ENCODE measurements around the gene FAM168B.

The FAM168B gene

DNA sequence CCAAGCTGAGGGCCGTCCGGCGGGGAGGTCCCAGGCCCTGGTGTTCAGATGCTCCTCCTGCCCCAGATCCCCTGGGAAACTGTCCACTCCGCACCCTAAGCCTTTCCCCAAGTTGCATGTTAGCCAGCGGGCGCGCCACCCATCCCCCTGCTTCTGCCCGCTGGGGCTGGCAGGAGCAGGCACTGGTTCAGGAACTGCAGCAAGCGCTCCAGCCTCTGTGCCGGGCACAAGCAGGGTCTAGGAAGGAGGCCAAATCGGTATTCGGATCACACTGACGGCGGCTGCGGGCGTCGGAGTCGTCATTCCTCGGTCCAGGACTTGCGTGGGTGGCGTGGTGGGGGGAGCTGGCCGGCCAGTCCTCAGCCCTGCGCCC, 53.7 kb downstream of the FAM168B start:
- no peak for DNase-seq

DNA sequence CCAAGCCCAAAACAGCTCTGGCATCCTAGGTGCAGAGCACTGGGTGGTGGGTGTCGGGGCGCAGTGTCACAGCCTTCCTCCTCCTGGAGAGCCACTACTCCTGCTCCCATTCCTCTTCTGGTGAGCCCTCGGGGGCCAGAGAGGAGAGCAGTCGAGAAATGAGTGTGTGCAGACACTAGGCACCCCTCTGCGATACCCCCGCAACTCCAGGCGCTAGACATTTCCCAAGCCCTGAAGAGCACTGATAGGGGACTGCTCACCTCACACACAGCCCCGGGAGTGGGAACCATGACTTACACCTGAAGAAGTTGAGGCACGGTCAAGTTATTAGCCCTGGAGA, 54.2 kb downstream of the FAM168B start:
- DNase-seq, result no peak

DNA sequence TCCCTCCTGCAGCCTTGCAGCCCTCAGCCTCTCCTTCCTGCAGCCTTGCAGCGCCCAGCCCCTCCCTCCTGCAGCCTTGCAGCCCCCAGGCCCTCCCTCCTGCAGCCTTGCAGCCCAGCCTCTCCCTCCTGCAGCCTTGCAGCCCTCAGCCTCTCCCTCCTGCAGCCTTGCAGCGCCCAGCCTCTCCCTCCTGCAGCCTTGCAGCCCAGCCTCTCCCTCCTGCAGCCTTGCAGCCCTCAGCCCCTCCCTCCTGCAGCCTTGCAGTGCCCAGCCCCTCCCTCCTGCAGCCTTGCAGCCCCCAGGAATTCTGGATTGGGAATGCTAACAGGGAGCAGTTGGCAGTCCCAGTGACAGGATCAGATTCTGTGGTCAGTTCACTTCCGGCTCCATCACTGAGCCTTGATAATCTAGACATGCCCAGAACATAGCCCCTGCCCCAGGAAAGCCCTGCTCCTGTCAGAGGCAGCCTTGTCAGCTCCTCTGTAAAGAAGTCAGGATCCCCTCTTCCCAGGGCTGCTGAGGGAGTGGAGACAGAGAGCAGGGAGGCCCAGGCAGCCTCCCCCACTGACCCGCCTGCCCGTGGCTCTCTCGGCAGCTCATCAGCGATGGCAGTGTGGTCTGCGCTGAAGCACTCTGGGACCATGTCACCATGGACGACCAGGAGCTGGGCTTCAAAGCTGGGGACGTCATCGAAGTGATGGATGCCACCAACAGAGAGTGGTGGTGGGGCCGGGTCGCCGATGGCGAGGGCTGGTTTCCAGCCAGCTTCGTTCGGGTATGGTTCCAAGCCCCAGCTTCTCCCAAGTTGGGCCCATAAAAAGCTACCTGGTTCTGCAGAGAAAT, 54.8 kb downstream of the FAM168B start:
- no peak for DNase-seq

GRCh38 chr2:131037398-131038257, 55.6 kb downstream of the FAM168B start:
- DNase-seq, result no peak

- no peak for DNase-seq
Observed at GRCh38 chr2:131036696-131037397, 56.4 kb downstream of the FAM168B start.

DNA sequence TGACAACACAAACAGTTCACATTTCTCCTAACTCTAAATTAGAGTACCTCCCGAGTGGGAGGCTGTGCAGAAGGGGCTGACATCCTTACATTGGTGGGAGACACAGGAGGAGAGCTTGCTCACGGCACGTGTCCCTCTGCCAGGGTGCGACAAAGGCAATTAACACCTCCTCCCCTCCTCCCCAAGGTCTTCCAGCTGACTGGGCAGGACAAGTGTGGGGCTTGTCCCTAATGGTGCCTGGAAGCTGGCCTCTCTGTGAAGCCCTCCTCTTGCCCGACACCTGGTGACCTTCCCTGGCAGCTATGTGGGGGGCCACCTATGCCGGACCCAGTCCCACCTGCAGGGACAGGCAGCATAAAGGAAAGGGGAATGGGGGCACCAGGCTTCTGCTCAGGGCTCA, 57.0 kb downstream of the FAM168B start:
- DNase-seq, result no peak

- DNase-seq, result no peak
Observed at GRCh38 chr2:131035826-131036231, 57.4 kb downstream of the FAM168B start.

DNA sequence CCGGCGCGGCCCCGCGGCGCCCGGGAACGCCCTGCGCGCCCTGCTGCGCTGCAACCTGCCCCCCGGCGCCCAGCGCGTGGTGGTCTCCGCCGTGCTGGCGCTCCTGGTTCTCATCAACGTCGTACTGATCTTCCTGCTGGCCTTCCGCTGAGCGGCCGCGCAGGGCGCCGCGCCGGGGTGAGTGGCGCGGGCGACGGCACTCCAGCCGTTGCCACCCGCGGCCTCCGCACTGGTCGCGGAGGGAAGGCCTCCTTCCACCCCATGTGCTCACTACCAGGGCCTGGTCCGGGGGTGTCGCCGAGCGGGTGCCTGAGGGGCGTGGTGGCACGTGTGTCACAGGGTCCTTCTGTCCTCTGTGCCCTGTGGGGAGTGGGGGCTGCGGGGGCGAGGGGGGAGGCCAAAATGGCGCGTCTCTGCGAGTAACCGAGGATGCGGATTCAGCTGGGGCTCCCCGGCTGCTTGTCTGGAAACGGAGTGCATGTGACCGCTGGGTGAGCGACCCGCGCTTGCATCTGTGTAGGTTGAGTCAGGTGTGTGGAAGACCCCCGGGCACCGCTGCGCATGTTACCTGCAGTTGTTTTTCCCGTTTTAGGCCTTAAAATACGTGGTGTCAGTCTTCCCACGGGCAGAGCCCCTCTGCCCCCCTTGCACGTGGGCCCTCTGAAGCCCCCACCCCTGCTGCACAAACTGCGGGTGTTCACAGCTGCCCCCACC, 58.0 kb downstream of the FAM168B start:
- no peak for DNase-seq

DNA sequence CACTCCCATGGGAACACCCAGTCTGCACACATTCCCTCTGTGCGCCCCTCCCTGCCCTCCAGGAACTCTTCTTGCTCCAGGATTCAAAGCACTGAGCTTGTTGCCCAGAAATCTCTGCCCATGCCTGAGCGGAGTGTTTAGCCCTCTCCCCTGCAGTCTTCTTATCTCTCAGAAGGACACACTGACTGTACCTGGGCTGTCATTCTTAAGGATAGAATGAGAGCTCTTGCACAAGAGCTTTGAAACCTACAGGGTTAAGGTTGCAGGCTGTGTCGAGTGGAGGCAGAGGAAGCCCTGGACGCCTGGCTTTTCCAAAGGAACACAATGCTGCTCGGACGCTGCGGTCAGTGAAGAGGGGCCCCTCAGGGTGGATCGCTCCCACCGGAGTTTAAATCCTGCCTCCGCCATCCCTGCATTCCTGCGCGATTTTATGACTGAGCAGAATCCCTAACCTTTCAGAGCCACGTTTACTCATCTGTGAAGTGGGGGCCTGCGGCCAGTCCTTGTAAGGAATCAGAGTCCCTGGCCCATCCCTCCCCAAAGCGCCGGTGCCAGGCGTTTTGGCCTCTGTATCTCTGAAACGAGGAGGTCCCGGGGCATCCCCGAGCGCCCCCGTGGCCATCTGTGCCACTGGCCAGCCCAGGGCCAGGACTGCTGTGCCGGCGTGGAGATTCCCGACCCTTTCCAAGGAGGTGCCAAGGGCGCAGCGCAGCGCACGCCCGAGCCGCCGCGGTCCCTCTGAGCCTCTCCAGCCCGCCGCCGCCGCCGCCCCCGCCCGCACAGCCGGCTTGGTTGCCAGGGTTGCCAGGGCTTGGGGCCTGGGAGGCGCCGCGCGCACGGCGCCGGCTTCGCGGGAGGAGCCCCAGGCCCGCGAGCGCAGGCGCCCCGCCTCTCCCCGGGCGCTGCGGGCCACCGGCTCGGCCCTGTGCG, 58.9 kb downstream of the FAM168B start:
- DNase-seq, result no peak

DNA sequence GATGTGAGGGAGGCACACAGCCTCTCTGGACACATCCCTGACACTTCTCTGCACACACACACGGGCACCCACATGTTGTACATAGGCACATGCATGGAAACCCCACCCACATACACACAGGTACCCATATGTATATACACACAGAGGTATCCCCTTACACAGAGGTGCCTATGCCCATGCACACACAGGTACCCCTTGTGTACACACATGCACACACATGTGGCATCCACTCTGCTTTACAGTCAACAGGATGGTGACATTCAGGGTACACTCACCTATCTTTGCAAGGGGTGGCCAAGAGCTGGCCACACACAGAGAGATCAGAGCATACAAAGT, 59.5 kb downstream of the FAM168B start:
- no peak for DNase-seq

- DNase-seq, result no peak
Observed at GRCh38 chr2:131032393-131032836, 60.8 kb downstream of the FAM168B start.

GRCh38 chr2:131031875-131032274, 61.4 kb downstream of the FAM168B start:
- no peak for DNase-seq

DNA sequence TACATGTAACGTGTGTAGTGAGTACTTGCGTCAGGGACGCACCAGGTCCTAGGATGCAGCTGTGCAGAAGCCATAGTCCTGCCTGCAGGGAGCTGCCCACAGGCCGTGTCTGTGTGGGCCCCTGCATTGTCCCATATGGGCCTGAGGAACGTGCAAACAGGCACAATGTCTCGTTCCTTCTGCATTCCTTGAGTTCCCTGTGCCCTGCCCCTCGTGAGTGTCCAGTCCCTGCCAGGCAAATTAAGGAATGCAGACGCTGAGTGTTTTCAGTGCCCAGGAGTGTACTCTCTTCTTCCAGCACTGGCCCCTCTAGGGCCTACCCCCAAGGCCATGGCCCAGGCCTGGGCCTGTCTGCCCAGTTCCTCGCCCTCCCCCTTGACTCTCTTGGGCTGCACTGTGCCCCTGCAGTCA, 61.8 kb downstream of the FAM168B start:
- DNase-seq, result no peak

- no peak for DNase-seq
Observed at GRCh38 chr2:131030478-131030971, 62.7 kb downstream of the FAM168B start.

- DNase-seq, result no peak
Observed at GRCh38 chr2:131029812-131030211, 63.4 kb downstream of the FAM168B start.

DNA sequence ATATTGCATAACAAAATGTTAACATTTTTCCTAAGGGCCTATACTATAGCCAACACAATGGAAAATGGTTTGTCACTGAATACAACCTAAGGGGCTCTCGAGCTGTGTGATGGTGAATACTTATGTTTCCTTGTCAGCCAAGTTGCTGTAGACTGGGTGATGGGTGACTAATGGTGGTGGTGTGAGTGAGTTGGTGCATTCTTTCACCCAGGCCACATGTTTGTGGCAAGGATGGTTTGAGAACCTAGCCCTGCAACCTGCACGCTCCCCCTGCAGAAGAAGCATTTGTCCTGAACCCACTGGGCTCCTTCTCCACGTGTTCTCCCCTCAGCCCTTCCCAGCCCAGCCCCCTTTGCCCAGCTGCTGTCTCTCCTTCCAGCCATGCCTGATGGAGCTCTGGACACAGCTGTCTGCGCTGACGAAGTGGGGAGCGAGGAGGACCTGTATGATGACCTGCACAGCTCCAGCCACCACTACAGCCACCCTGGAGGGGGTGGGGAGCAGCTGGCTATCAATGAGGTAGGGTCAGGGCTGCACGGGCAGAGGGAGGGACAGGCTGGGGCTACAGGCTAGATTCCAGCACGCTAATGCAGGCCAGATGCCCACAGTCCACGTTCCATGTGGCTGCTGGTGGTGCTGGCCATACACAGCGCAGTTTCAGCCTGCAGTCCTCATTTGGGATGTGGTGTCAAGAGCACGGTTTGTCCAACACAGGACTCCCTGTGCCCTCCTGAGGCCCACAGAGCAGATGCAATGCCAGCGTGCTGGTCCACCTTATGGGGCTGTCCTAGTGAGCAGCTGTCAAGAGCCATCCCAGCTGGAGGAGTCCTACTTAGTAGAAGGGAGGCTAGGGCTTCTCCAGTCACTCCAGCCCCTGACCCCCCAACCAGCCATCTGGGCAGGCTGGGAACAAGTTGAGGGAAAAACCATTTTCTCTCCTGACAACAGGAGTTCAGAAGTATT, 65.4 kb downstream of the FAM168B start:
- DNase-seq, result no peak

GRCh38 chr2:131026919-131027318, 66.3 kb downstream of the FAM168B start:
- no peak for DNase-seq

- DNase-seq, result no peak
Observed at GRCh38 chr2:131023758-131024157, 69.5 kb downstream of the FAM168B start.

DNA sequence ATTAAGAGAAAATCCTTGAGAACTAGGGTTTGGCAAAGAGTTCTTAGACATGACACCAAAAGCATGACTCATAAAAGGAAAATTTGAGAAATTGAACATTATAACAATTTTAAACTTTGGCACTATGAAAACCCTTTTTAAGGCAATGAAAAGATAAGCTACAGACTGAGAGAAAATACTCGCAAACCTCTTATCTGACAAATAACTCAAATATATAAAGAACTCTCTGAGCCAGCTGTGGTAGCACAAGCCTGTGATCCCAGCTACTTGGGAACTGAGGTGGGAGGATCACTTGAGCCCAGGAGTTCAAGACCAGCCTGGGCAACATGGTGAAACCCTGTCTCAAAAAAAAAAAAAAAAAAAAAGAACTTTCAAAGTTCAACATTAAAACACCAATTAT, 70.5 kb downstream of the FAM168B start:
- DNase-seq, result no peak

Measured in activated CD4-positive, alpha-beta T cell treated with anti-CD3 and anti-CD28 coated beads for 1 hour (primary cell).